Esophagus muscularis mucosa (tissue), 4 donors: ENCODE data around the gene SLC25A30. TPM values are rescaled to one million over a fixed set of nuclear protein-coding genes. Genes with fewer than 3 reads are reported as not detected.

Source experiments
- DNase-seq: peaks from one replicate; pipeline ENCODE4 v3.0.0-alpha.2; 2017; ENCODE audit errors: extremely low spot score
- H3K27ac ChIP-seq, 4 donors: fragments of 200-600 bp; sonication (generic); replicated peaks in 1 of 4; 1 replicate in 3 of 4; 2 replicates in 1 of 4; pipeline ENCODE4 v1.5.1; 2016 to 2019; ENCODE audit warnings: mild to moderate bottlenecking in 1 of 4
- H3K27me3 ChIP-seq, 4 donors: fragments of 200-600 bp; sonication (generic); one replicate each; pipeline versions ENCODE4 v1.5.1 to v1.6.0; 2016 to 2019
- H3K36me3 ChIP-seq, 4 donors: fragments of 200-600 bp; sonication (generic); one replicate each; pipeline ENCODE4 v1.5.1; 2016 to 2019
- H3K4me1 ChIP-seq, 4 donors: fragments of 200-600 bp; sonication (generic); one replicate each; pipeline ENCODE4 v1.5.1; 2016 to 2019
- H3K4me3 ChIP-seq, 4 donors: fragments of 200-600 bp; sonication (generic); 1 replicate in 2 of 4; 2 replicates in 2 of 4; pipeline ENCODE4 v1.5.1; 2016 to 2019; ENCODE audit warnings: mild to moderate bottlenecking in 4 of 4, moderate library complexity in 1 of 4
- H3K9me3 ChIP-seq, 4 donors: fragments of 200-600 bp; sonication (generic); 1 replicate in 3 of 4; 2 replicates in 1 of 4; pipeline ENCODE4 v1.5.1; 2016 to 2019
- EP300 ChIP-seq: sonication (generic); formaldehyde crosslinking; IDR thresholded peaks from one replicate; pipeline ENCODE4 v1.6.1; 2017; ENCODE audit warnings: antibody characterized with exemption
- POLR2A ChIP-seq: fragments of 450-650 bp; IDR thresholded peaks from one replicate; pipeline ENCODE4 v1.6.1; 2017; ENCODE audit warnings: antibody characterized with exemption, moderate library complexity, mild to moderate bottlenecking, low read depth
- POLR2AphosphoS5 ChIP-seq, 2 donors: sonication (generic); formaldehyde crosslinking; IDR thresholded peaks; one replicate each; pipeline ENCODE4 v1.6.1; 2017; ENCODE audit warnings: antibody characterized with exemption in 2 of 2
- WGBS: methylation state at CpG from one replicate; pipeline ENCODE4 v1.1.5; 2018; 5-methylcytosine and 5-hydroxymethylcytosine counted together
- intact Hi-C: fragments of 100-400 bp; cut with DNase I; formaldehyde crosslinking; loops from one replicate; pipeline ENCODE4 v1.15.1; 2023
- total RNA-seq, 4 donors: library from RNA; depleted of rRNA; stranded (reverse); fragments of >200 nt; gene quantifications; one replicate each; pipeline versions ENCODE4 v1.1.0 to v1.2.1, GENCODE V29; 2016
- TF ChIP-seq, protein P1 (sequence below), 3 experiments: fragments of 200-600 bp in 2 of 3; fragments of 450-650 bp in 1 of 3; sonication (generic) in 2 of 3; IDR thresholded peaks; one replicate each; pipeline ENCODE4 v1.5.1; 2017 to 2019; ENCODE audit warnings: antibody characterized with exemption in 3 of 3, mild to moderate bottlenecking in 2 of 3, moderate library complexity in 1 of 3

The SLC25A30 gene
- total RNA-seq, 4 donors from 2014 or later, result 8.8 to 13.4 (median 10.3) TPM

- Histone ChIP-seq H3K27me3 (peaks cover 0 to 3% (median 0%) of the 10 kb centered on the region in 4 donors), H3K9me3 (no peaks in the 10 kb centered on the region), H3K36me3 (no peaks in the 10 kb centered on the region), H3K27ac (no peak overlapping the region), H3K4me1 (no peaks in the 10 kb centered on the region), H3K4me3 (no peak overlapping the region)
- TF ChIP-seq, protein P1, sequence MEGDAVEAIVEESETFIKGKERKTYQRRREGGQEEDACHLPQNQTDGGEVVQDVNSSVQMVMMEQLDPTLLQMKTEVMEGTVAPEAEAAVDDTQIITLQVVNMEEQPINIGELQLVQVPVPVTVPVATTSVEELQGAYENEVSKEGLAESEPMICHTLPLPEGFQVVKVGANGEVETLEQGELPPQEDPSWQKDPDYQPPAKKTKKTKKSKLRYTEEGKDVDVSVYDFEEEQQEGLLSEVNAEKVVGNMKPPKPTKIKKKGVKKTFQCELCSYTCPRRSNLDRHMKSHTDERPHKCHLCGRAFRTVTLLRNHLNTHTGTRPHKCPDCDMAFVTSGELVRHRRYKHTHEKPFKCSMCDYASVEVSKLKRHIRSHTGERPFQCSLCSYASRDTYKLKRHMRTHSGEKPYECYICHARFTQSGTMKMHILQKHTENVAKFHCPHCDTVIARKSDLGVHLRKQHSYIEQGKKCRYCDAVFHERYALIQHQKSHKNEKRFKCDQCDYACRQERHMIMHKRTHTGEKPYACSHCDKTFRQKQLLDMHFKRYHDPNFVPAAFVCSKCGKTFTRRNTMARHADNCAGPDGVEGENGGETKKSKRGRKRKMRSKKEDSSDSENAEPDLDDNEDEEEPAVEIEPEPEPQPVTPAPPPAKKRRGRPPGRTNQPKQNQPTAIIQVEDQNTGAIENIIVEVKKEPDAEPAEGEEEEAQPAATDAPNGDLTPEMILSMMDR (IDR thresholded peaks at IDR 0.05), result no peak
- TF ChIP-seq POLR2AphosphoS5 (IDR thresholded peaks at IDR 0.05), result no peak
- no peak for TF ChIP-seq POLR2A
- TF ChIP-seq EP300, result no peak
- no peak for DNase-seq
- intact Hi-C loops, result no loop called here
- WGBS, result 75% methylated on average over 9 of the region's 9 CpGs
These were observed 29.0 kb upstream of the SLC25A30 start for GRCh38 chr13:45447050-45447661.

DNA sequence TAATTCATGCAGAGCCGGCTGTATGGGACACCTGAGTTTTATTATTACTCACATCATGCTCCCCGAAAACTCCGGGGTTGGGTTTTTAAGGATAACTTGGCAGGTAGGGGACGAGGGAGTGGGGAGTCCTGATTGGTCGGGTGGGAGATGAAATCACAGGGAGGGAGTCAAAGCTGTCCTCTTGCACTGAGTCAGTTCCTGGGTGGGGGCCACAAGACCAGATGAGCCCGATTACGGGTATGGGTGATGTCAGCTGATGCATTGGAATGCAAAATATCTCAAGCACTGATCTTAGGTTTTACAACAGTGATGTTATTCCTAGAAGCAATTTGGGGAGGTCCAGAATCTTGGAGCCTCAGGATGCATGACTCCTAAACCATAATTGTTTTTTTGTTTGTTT is 28.0 kb upstream of the SLC25A30 start:
- 82% methylated on average over 7 of the region's 7 CpGs for WGBS
- Histone ChIP-seq H3K27ac (no peak overlapping the region), H3K27me3 (peaks cover 0 to 3% (median 0%) of the 10 kb centered on the region in 4 donors), H3K4me1 (peaks cover 0 to 9% (median 6%) of the 10 kb centered on the region in 4 donors), H3K9me3 (no peaks in the 10 kb centered on the region), H3K4me3 (no peak overlapping the region), H3K36me3 (no peaks in the 10 kb centered on the region)
- intact Hi-C loops, result no loop called here
- DNase-seq, result no peak
- TF ChIP-seq POLR2AphosphoS5 (IDR thresholded peaks at IDR 0.05) (no peak), EP300 (no peak), POLR2A (no peak)
- TF ChIP-seq, protein P1 (IDR thresholded peaks at IDR 0.05), result no peak

DNA sequence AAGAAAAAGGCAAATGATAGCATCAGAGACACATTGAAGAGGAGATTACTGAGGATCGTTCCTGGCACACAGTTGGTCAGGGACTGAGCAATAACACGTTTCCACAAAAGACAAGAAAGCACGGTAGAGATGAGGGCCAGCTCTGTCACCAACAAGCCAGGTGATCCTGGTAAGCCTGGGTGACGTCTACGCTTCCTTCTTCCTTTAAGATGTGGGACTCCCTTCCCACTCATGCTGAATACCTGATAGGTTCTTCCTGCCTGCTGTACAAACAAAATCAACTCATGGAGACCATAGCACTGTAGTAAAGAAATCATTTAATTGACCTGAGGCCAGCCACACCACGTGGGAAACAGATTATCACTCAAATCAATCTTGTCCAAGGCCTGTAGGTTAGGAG is 26.9 kb upstream of the SLC25A30 start:
- intact Hi-C loops, result no loop called here
- peak; percentile 57 for DNase-seq
- Histone ChIP-seq H3K4me3 (no peak overlapping the region), H3K9me3 (no peaks in the 10 kb centered on the region), H3K27me3 (peaks cover 0 to 3% (median 0%) of the 10 kb centered on the region in 4 donors), H3K36me3 (no peaks in the 10 kb centered on the region), H3K4me1 (peaks cover 10 to 20% (median 17%) of the 10 kb centered on the region in 4 donors), H3K27ac (no peak overlapping the region)
- WGBS, result 75% methylated on average over 6 of the region's 6 CpGs
- TF ChIP-seq POLR2AphosphoS5 (IDR thresholded peaks at IDR 0.05) (no peak), EP300 (no peak), POLR2A (no peak)
- TF ChIP-seq, protein P1 (IDR thresholded peaks at IDR 0.05), result no peak

- DNase-seq, result no peak
- H3K27ac ChIP-seq, result peak overlapping the region in 2 of 4 donors; percentile 8 to 40
- H3K4me3 ChIP-seq, result no peak overlapping the region
- intact Hi-C loops, result no loop called here
- 31% methylated on average over 2 of the region's 2 CpGs for WGBS
- peaks cover 14 to 29% (median 20%) of the 10 kb centered on the region in 4 donors for H3K4me1 ChIP-seq
- H3K36me3 ChIP-seq, result no peaks in the 10 kb centered on the region
- peaks cover 0 to 3% (median 0%) of the 10 kb centered on the region in 4 donors for H3K27me3 ChIP-seq
- TF ChIP-seq, protein P1 (IDR thresholded peaks at IDR 0.05), result peak in 1 of 3 experiments; percentile 27
- TF ChIP-seq POLR2A, result no peak
- no peak for TF ChIP-seq POLR2AphosphoS5 (IDR thresholded peaks at IDR 0.05)
- TF ChIP-seq EP300, result no peak
- no peaks in the 10 kb centered on the region for H3K9me3 ChIP-seq
These were observed 23.5 kb upstream of the SLC25A30 start for GRCh38 chr13:45441633-45442032.
